Rectal smooth muscle tissue (tissue), 1 donor: Measurements from ENCODE around the gene CGB5.
"Not testable (repeated sequence)": the region's sequence is repeated elsewhere in the genome, so short reads cannot be mapped to it uniquely, and the experiment has no call there.

Experiments used
- H3K27ac ChIP-seq: one replicate; pipeline ENCODE4 v1.7.0; 2013; ENCODE audit warnings: low read depth, low read length, inconsistent platforms
- H3K27me3 ChIP-seq: one replicate; pipeline ENCODE4 v1.7.0; 2013; ENCODE audit warnings: low read length; ENCODE audit not compliant: control insufficient read depth, insufficient read depth
- H3K36me3 ChIP-seq: one replicate; pipeline ENCODE4 v1.7.0; 2013; ENCODE audit warnings: low read length; ENCODE audit not compliant: control insufficient read depth, insufficient read depth
- H3K4me1 ChIP-seq: one replicate; pipeline ENCODE4 v1.7.0; 2013; ENCODE audit warnings: low read length; ENCODE audit not compliant: control insufficient read depth, insufficient read depth
- H3K4me3 ChIP-seq: one replicate; pipeline ENCODE4 v1.7.0; 2013; ENCODE audit warnings: low read length
- H3K9ac ChIP-seq: one replicate; pipeline ENCODE4 v1.7.0; 2013; ENCODE audit warnings: low read length

CGB5 gene

DNA sequence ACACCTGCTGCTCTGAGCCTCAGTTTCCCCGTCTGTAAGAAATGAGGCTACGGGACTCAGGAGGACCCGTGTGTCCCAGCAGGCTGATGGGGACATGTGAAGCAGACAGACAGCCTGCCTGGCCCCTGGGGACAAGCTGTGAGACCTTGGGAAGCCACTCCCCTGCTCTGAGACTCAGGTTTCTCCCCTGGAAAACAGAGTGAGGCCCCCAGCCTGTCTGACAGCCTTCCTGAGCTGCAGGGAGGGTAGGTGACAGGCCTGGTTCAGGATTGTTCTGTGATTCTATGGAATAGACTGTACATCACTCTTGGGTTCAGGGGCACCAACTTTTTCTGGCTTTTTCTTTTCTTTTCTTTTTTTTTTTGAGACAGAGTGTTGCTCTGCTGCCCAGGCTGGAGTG lies 23.9 kb downstream of the CGB5 start:
- H3K4me1 ChIP-seq: no peaks in the 10 kb centered on the region
- H3K4me3 ChIP-seq: no peak overlapping the region
- H3K27me3 ChIP-seq: peaks cover 19% of the 10 kb centered on the region
- no peaks in the 10 kb centered on the region for H3K36me3 ChIP-seq
- H3K9ac ChIP-seq: no peak overlapping the region
- H3K27ac ChIP-seq: no peak overlapping the region

DNA sequence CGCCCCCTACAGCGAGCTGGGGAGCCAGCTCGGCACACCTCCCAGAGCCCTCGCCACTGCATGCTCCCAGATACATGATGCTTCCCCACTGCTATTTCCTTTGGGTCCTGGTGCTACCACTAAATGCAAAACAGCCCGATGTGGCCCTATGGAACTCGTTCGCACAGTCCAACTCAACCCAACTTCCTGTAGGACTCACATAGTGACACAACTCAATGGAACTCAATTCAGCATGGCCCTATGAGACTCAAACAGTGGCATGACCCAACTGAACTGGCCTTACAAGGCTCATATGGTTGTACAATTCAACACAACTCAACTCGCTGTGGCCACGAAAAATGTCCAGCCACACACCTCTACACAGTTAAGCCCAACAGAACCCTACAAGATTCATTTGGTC lies 25.4 kb downstream of the CGB5 start:
- no peak overlapping the region for H3K4me3 ChIP-seq
- peaks cover 25% of the 10 kb centered on the region for H3K27me3 ChIP-seq
- H3K9ac ChIP-seq: no peak overlapping the region
- no peaks in the 10 kb centered on the region for H3K36me3 ChIP-seq
- H3K27ac ChIP-seq: no peak overlapping the region
- no peaks in the 10 kb centered on the region for H3K4me1 ChIP-seq

DNA sequence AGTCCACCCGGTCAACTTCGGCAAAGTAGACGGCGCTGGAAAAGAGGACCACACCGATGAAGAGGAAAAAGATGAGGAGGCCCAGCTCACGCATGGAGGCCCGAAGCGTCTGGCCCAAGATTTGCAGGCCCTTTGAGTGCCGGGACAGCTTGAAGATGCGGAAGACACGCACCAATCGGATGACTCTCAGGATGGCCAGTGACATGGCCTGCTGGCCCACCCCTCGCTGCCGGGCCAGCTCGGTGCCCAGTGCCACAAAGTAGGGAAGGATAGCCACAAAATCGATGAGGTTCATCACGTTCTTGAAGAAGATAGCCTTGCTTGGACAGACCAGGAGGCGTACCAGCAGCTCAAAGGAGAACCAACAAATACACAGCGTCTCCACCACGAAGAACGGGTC lies 26.8 kb downstream of the CGB5 start:
- H3K27me3 ChIP-seq: peaks cover 21% of the 10 kb centered on the region
- H3K9ac ChIP-seq: no peak overlapping the region
- H3K4me3 ChIP-seq: no peak overlapping the region
- no peaks in the 10 kb centered on the region for H3K4me1 ChIP-seq
- no peak overlapping the region for H3K27ac ChIP-seq
- H3K36me3 ChIP-seq: no peaks in the 10 kb centered on the region

DNA sequence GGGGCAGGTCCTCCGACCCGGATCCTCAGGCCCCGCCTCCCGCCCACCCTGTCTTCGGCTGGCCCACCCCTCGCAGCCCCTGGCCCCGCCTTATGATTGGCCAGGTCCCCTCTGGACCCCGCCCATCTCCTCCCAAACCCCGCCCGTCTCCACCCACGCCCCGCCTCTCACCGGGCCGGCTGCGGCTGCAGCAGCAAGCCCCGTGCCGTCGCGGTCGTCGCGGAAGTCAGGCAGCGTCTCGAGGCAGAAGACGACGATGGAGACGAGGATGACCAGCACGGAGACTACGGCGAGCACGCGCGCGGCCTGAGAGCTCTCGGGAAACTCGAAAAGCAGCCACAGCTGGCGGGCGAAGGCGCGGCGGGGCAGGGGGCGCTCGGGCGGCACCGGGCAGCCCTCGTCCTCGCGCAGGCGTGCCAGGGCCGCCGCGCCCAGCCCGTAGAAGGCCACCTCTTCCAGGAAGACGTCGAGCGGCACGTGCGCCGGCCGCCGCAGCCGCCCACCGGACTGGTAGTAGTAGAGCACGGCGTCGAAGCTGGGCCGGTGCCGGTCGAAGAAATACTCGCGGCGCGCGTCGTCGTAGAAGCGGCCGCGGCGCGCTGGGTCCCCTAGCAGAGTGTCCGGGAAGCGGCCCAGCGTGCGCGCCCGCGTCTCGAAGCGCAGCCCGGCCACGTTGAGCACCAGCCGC lies 28.4 kb downstream of the CGB5 start:
- Histone ChIP-seq H3K4me3 (no peak overlapping the region), H3K27me3 (peaks cover 11% of the 10 kb centered on the region), H3K27ac (no peak overlapping the region), H3K36me3 (no peaks in the 10 kb centered on the region), H3K9ac (no peak overlapping the region), H3K4me1 (no peaks in the 10 kb centered on the region)

DNA sequence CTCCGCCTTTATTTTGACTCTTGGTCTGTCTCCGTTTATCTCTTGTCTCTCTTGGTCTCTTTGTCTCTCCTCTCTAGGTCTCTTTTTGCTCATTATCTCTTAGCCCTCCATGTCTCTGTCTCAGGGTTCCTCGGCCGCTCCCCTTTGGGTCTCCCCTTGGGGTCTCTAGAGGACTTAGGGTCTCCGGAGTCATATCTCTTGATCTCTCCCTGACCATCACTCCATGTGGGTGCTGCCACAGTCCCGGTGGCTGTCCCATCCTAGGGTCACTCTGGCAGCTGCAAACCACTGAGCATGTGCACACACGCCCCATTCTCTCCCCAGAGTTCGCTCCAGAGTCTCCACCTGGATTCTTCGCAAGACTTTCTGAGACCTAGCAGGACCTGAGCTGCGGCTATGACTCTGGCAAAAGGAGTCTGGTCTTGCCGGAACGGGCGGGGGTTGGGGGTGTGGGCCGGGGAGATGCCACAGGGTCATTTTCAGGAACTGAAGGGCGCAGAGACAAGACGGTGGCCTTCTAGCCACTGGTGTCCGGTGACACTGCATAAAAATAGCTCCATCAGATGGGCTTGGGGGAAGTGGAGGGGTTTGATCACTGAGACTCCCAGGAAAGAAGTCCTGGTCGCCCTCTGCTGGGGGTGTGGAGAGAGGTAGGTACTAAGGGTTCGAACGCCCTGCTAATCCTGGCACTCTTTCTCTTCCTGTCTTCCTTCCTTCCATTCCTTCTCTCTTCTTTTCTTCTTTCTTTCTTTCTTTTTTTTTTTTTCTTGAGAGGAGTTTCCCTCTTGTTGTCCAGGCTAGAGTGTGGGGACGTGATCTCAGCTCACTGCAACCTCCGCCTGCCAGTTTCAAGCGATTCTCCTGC lies 30.1 kb downstream of the CGB5 start:
- Histone ChIP-seq H3K4me3 (no peak overlapping the region), H3K36me3 (no peaks in the 10 kb centered on the region), H3K4me1 (no peaks in the 10 kb centered on the region), H3K27me3 (peaks cover 11% of the 10 kb centered on the region), H3K27ac (no peak overlapping the region), H3K9ac (no peak overlapping the region)

DNA sequence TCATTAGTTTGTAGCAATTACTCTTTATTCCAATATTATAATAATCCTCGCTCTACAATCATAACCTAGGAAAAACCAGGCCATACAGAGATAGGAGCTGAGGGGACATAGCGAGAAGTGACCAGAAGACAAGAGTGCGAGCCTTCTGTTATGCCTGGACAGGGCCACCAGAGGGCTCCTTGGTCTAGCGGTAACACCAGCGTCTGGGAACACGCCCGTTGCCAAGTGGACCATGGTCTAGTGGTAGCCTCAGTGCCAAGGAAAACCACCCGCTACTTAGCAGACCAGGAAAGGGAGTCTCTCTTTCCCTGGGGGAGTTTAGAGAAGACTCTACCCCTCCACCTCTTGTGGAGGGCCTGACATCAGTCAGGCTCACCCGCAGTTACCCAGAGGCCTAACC lies 31.2 kb downstream of the CGB5 start:
- peaks cover 11% of the 10 kb centered on the region for H3K27me3 ChIP-seq
- H3K9ac ChIP-seq: not testable (repeated sequence)

DNA sequence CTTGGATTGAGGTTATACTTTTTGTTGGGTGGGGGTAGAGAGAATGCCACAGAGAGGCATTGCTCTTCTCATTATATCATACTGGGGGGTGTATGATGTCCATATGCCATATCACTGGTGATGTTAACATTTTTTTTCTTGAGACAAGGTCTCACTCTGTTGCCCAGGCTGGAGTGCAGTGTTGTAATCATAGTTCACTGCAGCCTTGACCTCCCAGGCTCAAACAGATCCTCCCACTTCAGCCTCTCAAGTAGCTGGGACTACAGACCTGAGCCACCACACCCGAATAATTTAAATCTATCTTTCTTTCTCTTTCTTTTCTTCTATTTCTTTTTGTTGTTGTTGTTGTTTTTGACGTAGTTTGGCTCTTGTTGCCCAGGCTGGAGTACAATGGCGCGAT lies 36.7 kb downstream of the CGB5 start:
- Histone ChIP-seq H3K4me3 (no peak overlapping the region), H3K36me3 (no peaks in the 10 kb centered on the region), H3K9ac (no peak overlapping the region), H3K27ac (no peak overlapping the region), H3K27me3 (no peaks in the 10 kb centered on the region), H3K4me1 (no peaks in the 10 kb centered on the region)

More for the DNA sequence above, 31.2 kb downstream of the CGB5 start:
- not testable (repeated sequence) for H3K4me1 ChIP-seq, H3K36me3 ChIP-seq, H3K4me3 ChIP-seq, H3K27ac ChIP-seq

DNA sequence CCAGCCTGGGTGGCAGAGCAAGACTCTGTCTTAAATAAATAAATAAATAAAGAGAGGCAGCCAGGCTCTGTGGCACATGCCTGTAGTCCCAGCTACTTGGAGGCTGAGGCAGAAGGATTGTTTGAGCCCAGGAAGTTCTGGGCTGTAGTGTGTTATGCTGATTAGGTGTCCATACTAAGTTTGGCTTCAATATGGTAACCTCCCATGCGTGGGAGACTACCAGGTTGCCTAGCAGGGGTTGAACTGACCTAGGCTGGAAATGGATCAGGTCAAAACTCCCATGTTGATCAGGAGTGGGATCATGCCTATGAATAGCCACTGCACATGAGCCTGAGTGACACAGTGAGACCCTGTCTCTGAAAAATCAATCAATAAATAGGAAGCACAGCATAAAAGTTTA lies 37.6 kb downstream of the CGB5 start:
- Histone ChIP-seq H3K27ac (no peak overlapping the region), H3K4me3 (no peak overlapping the region), H3K4me1 (peaks cover 2% of the 10 kb centered on the region), H3K9ac (no peak overlapping the region), H3K36me3 (no peaks in the 10 kb centered on the region), H3K27me3 (no peaks in the 10 kb centered on the region)

DNA sequence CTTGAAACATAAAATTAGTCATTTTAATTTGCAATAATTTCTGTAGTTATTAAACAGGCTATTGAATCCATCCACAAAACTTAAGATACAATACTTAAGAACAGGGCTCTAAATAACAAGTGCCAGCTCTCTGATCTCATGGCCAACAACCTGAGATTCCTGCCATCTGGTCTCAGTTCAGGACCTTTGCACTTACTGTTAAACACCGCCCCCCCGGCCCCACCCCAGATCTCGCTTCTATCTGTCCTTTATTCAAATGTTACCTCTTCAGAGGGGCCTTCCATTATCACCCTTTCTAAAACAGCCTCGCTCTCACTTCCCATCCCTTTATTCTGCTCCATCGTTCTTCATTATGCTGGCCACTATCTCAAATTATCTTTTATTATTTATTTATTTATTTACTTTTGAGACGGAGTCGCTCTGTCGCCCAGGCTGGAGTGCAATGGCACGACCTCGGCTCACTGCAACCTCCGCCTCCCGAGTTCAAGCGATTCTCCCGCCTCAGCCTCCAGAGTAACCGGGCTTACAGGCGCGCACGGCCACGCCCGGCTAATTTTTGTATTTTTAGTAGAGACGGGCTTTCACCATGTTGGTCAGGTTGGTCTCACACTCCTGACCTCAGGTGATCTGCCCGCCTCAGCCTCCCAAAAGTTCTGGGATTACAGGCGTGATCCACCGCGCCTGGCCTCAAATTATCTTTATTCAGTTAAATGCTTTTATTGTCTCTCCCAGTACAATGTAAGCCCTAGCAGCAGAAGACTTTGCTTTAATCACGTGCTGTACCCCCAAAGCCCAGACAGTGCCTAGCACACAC lies 40.8 kb downstream of the CGB5 start:
- peak overlapping the region; percentile 82 for H3K4me3 ChIP-seq
- H3K4me1 ChIP-seq: peaks cover 12% of the 10 kb centered on the region
- no peak overlapping the region for H3K9ac ChIP-seq
- peak overlapping the region; percentile 84 for H3K27ac ChIP-seq
- H3K27me3 ChIP-seq: no peaks in the 10 kb centered on the region
- H3K36me3 ChIP-seq: peaks cover 9% of the 10 kb centered on the region

DNA sequence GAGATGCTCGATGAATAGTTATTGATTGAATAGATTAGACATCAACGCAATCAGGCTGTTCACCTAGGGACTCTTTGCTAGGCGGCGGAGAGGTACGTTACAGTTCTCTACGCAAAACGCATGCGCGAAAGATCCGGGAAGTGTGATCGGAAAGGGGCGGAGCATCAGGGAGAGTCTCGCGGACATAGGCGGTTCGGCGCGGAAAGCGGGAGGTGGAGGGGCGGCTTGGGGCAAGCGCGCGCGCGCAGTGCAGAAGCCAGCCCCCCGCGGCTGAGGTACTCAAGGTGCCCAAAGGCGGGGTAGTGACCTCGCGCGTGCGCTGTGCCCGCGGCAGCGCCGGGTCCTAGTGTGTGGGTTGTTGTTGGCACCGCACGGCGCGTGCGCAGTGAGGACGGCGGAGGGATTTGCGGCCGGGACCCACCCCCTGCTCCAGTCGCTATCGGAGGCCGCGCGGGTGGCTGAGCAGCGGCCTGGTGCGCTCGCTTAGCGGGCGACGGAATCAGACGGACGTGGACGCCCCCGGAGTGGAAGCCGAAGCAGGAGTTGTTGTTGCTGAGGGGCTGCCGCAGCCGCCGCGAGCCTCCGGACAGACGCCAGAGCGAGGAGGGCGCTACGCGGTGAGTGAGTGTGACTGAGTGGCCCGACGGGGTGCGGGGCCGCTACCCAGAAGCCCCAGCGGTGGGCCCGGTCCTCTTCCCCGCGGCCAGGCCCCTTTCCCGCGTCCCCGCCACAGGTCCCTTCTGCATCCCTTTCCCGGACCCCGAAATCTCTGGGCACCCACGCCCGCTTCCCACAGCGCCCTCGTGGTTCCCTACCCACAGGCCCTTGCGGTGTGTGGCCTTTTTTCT lies 41.6 kb downstream of the CGB5 start, which contains the start of gene SNRNP70:
Gene SNRNP70, plus strand, starts transcription at position 432 of the 848 bp plus-strand sequence. CDS start 964 bp downstream, outside the sequence.
- Histone ChIP-seq H3K27ac (peak within 1 kb of the TSS; percentile 84), H3K36me3 (peaks cover 11% of the 10 kb centered on the region), H3K27me3 (no peaks in the 10 kb centered on the region), H3K4me3 (peak within 1 kb of the TSS; percentile 82), H3K4me1 (peaks cover 12% of the 10 kb centered on the region), H3K9ac (peak within 1 kb of the TSS; percentile 54)

DNA sequence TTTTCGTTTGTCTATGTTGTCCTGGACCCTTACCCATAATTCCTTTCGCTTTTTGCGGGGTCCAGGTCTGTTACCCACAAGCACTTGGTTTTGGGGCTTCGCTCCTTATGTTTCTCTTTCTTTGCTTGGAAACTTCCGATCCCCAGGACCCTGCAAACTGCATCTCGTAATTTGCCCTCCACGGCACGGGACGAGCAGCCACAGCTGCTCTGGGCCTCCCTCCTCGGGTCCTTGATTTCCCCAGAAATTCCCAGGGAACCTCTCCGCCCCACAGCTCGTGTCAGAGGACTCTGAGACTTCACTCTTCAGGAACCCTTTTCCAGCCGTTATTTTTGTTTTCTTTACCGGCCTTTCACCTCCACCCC lies 42.2 kb downstream of the CGB5 start:
- peak overlapping the region; percentile 82 for H3K4me3 ChIP-seq
- H3K36me3 ChIP-seq: peaks cover 17% of the 10 kb centered on the region
- peaks cover 12% of the 10 kb centered on the region for H3K4me1 ChIP-seq
- no peaks in the 10 kb centered on the region for H3K27me3 ChIP-seq
- peak overlapping the region; percentile 54 for H3K9ac ChIP-seq
- peak overlapping the region; percentile 84 for H3K27ac ChIP-seq
